ENCODE data around the gene FGF12.

FGF12 gene

GRCh38 chr3:192168202-192168601 lies 559.1 kb downstream of the FGF12 start:
- no peak overlapping the region for H2BK12ac ChIP-seq (ENCODE audit: low read length)
- H3K4me3 ChIP-seq (ENCODE audit: low read length in 2 of 2), result no peak overlapping the region
- no peak overlapping the region for H2AFZ ChIP-seq (ENCODE audit: low read length)
- DNase-seq (ENCODE audit: low spot score), result no peak
- H3K4me2 ChIP-seq (ENCODE audit: insufficient read depth, low read length, poor library complexity, severe bottlenecking), result no peak overlapping the region
- H3K79me1 ChIP-seq (ENCODE audit: low read depth, low read length), result no peaks in the 10 kb centered on the region
- no peaks in the 10 kb centered on the region for H3K27me3 ChIP-seq (ENCODE audit: control insufficient read depth in 3 of 3, insufficient read depth in 3 of 3, low read depth in 1 of 3, low read length in 3 of 3)
- no peak overlapping the region for H3K23ac ChIP-seq (ENCODE audit: low read depth, low read length, poor library complexity)
- peaks cover 4 to 19% of the 10 kb centered on the region in 2 donors for H3K4me1 ChIP-seq (ENCODE audit: control insufficient read depth in 2 of 2, insufficient read depth in 1 of 2, low read depth in 1 of 2, low read length in 2 of 2)
- no peak overlapping the region for H4K8ac ChIP-seq (ENCODE audit: low read depth, low read length)
- no peak overlapping the region for H2AK5ac ChIP-seq (ENCODE audit: low read depth, low read length)
- H3K9me3 ChIP-seq (replicated peaks in 1 of 2; ENCODE audit: control insufficient read depth in 2 of 2, insufficient read depth in 1 of 2, low read depth in 1 of 2, low read length in 2 of 2), result no peaks in the 10 kb centered on the region
- no peak overlapping the region for H2BK5ac ChIP-seq (ENCODE audit: low read length)
- H3K36me3 ChIP-seq (replicated peaks in 1 of 2; ENCODE audit: control insufficient read depth in 2 of 2, insufficient read depth in 2 of 2, low read length in 2 of 2), result no peaks in the 10 kb centered on the region
- no peak overlapping the region for H2BK15ac ChIP-seq (ENCODE audit: low read length)
- no peak overlapping the region for H3K18ac ChIP-seq (ENCODE audit: low read length)
- H4K91ac ChIP-seq (ENCODE audit: low read depth, low read length, poor library complexity), result no peak overlapping the region
- no peak overlapping the region for H3K4ac ChIP-seq (ENCODE audit: low read length)
- no peak overlapping the region for H3K27ac ChIP-seq (replicated peaks; ENCODE audit: low read length)
- H3K9ac ChIP-seq (ENCODE audit: low read depth, low read length, poor library complexity), result no peak overlapping the region
- no peak overlapping the region for H3K14ac ChIP-seq (ENCODE audit: low read length)
- no peak overlapping the region for H2BK120ac ChIP-seq (ENCODE audit: low read depth, low read length)

- Histone ChIP-seq H3K23ac (ENCODE audit: low read depth, low read length, poor library complexity) (no peak overlapping the region), H3K27me3 (ENCODE audit: control insufficient read depth in 3 of 3, insufficient read depth in 3 of 3, low read depth in 1 of 3, low read length in 3 of 3) (no peaks in the 10 kb centered on the region), H4K91ac (ENCODE audit: low read depth, low read length, poor library complexity) (no peak overlapping the region), H2AK5ac (ENCODE audit: low read depth, low read length) (no peak overlapping the region), H3K4me2 (ENCODE audit: insufficient read depth, low read length, poor library complexity, severe bottlenecking) (no peak overlapping the region), H2AFZ (ENCODE audit: low read length) (no peak overlapping the region), H3K18ac (ENCODE audit: low read length) (no peak overlapping the region), H3K4me3 (ENCODE audit: low read length in 2 of 2) (no peak overlapping the region), H3K27ac (replicated peaks; ENCODE audit: low read length) (no peak overlapping the region), H3K9me3 (replicated peaks in 1 of 2; ENCODE audit: control insufficient read depth in 2 of 2, insufficient read depth in 1 of 2, low read depth in 1 of 2, low read length in 2 of 2) (no peaks in the 10 kb centered on the region), H4K8ac (ENCODE audit: low read depth, low read length) (no peak overlapping the region), H3K9ac (ENCODE audit: low read depth, low read length, poor library complexity) (no peak overlapping the region), H2BK120ac (ENCODE audit: low read depth, low read length) (no peak overlapping the region), H2BK12ac (ENCODE audit: low read length) (no peak overlapping the region), H3K4ac (ENCODE audit: low read length) (no peak overlapping the region), H3K36me3 (replicated peaks in 1 of 2; ENCODE audit: control insufficient read depth in 2 of 2, insufficient read depth in 2 of 2, low read length in 2 of 2) (no peaks in the 10 kb centered on the region), H3K4me1 (ENCODE audit: control insufficient read depth in 2 of 2, insufficient read depth in 1 of 2, low read depth in 1 of 2, low read length in 2 of 2) (peaks cover 4 to 20% of the 10 kb centered on the region in 2 donors), H2BK15ac (ENCODE audit: low read length) (no peak overlapping the region), H3K79me1 (ENCODE audit: low read depth, low read length) (no peaks in the 10 kb centered on the region), H3K14ac (ENCODE audit: low read length) (no peak overlapping the region), H2BK5ac (ENCODE audit: low read length) (no peak overlapping the region)
- WGBS, 2 donors (ENCODE audit: extremely low coverage in 2 of 2, insufficient read length in 2 of 2, insufficient replicate concordance in 1 of 2), result no CpG with 5 or more reads among the region's 2 CpGs
- no peak for DNase-seq (ENCODE audit: low spot score)
Observed at GRCh38 chr3:192165552-192165951, 561.8 kb downstream of the FGF12 start.

- no peak overlapping the region for H2AK5ac ChIP-seq (ENCODE audit: low read depth, low read length)
- no peak for DNase-seq (ENCODE audit: low spot score)
- H3K4me3 ChIP-seq (ENCODE audit: low read length in 2 of 2), result no peak overlapping the region
- peaks cover 3 to 16% of the 10 kb centered on the region in 2 donors for H3K4me1 ChIP-seq (ENCODE audit: control insufficient read depth in 2 of 2, insufficient read depth in 1 of 2, low read depth in 1 of 2, low read length in 2 of 2)
- no peak overlapping the region for H3K27ac ChIP-seq (replicated peaks; ENCODE audit: low read length)
- H2BK15ac ChIP-seq (ENCODE audit: low read length), result no peak overlapping the region
- no peaks in the 10 kb centered on the region for H3K36me3 ChIP-seq (replicated peaks in 1 of 2; ENCODE audit: control insufficient read depth in 2 of 2, insufficient read depth in 2 of 2, low read length in 2 of 2)
- H2BK12ac ChIP-seq (ENCODE audit: low read length), result no peak overlapping the region
- no peaks in the 10 kb centered on the region for H3K79me1 ChIP-seq (ENCODE audit: low read depth, low read length)
- H2BK5ac ChIP-seq (ENCODE audit: low read length), result no peak overlapping the region
- no peak overlapping the region for H4K8ac ChIP-seq (ENCODE audit: low read depth, low read length)
- no peak overlapping the region for H3K9ac ChIP-seq (ENCODE audit: low read depth, low read length, poor library complexity)
- H3K4me2 ChIP-seq (ENCODE audit: insufficient read depth, low read length, poor library complexity, severe bottlenecking), result no peak overlapping the region
- no peaks in the 10 kb centered on the region for H3K9me3 ChIP-seq (replicated peaks in 1 of 2; ENCODE audit: control insufficient read depth in 2 of 2, insufficient read depth in 1 of 2, low read depth in 1 of 2, low read length in 2 of 2)
- WGBS, 2 donors (ENCODE audit: extremely low coverage in 2 of 2, insufficient read length in 2 of 2, insufficient replicate concordance in 1 of 2), result 100% methylated on average over 1 of the region's 1 CpG; no CpG with 5 or more reads in 1 of the 2 donors
- H3K14ac ChIP-seq (ENCODE audit: low read length), result no peak overlapping the region
- no peak overlapping the region for H2BK120ac ChIP-seq (ENCODE audit: low read depth, low read length)
- H2AFZ ChIP-seq (ENCODE audit: low read length), result no peak overlapping the region
- no peak overlapping the region for H3K18ac ChIP-seq (ENCODE audit: low read length)
- H3K4ac ChIP-seq (ENCODE audit: low read length), result no peak overlapping the region
- H3K27me3 ChIP-seq (ENCODE audit: control insufficient read depth in 3 of 3, insufficient read depth in 3 of 3, low read depth in 1 of 3, low read length in 3 of 3), result no peaks in the 10 kb centered on the region
- H4K91ac ChIP-seq (ENCODE audit: low read depth, low read length, poor library complexity), result no peak overlapping the region
- no peak overlapping the region for H3K23ac ChIP-seq (ENCODE audit: low read depth, low read length, poor library complexity)
Observed at GRCh38 chr3:192161661-192162060, 565.7 kb downstream of the FGF12 start.

GRCh38 chr3:192156382-192156781 lies 571.0 kb downstream of the FGF12 start:
- H3K36me3 ChIP-seq (replicated peaks in 1 of 2; ENCODE audit: control insufficient read depth in 2 of 2, insufficient read depth in 2 of 2, low read length in 2 of 2), result no peaks in the 10 kb centered on the region
- no peak for DNase-seq (ENCODE audit: low spot score)
- H2AK5ac ChIP-seq (ENCODE audit: low read depth, low read length), result no peak overlapping the region
- H3K4me1 ChIP-seq (ENCODE audit: control insufficient read depth in 2 of 2, insufficient read depth in 1 of 2, low read depth in 1 of 2, low read length in 2 of 2), result no peaks in the 10 kb centered on the region
- no peak overlapping the region for H2BK12ac ChIP-seq (ENCODE audit: low read length)
- WGBS, 2 donors (ENCODE audit: extremely low coverage in 2 of 2, insufficient read length in 2 of 2, insufficient replicate concordance in 1 of 2), result no CpG with 5 or more reads among the region's 1 CpG
- H3K23ac ChIP-seq (ENCODE audit: low read depth, low read length, poor library complexity), result no peak overlapping the region
- no peak overlapping the region for H4K8ac ChIP-seq (ENCODE audit: low read depth, low read length)
- no peak overlapping the region for H3K4ac ChIP-seq (ENCODE audit: low read length)
- no peak overlapping the region for H2BK15ac ChIP-seq (ENCODE audit: low read length)
- no peaks in the 10 kb centered on the region for H3K9me3 ChIP-seq (replicated peaks in 1 of 2; ENCODE audit: control insufficient read depth in 2 of 2, insufficient read depth in 1 of 2, low read depth in 1 of 2, low read length in 2 of 2)
- no peak overlapping the region for H2BK120ac ChIP-seq (ENCODE audit: low read depth, low read length)
- H3K79me1 ChIP-seq (ENCODE audit: low read depth, low read length), result no peaks in the 10 kb centered on the region
- no peak overlapping the region for H3K4me3 ChIP-seq (ENCODE audit: low read length in 2 of 2)
- H2BK5ac ChIP-seq (ENCODE audit: low read length), result no peak overlapping the region
- no peak overlapping the region for H2AFZ ChIP-seq (ENCODE audit: low read length)
- no peak overlapping the region for H4K91ac ChIP-seq (ENCODE audit: low read depth, low read length, poor library complexity)
- no peak overlapping the region for H3K9ac ChIP-seq (ENCODE audit: low read depth, low read length, poor library complexity)
- no peak overlapping the region for H3K27ac ChIP-seq (replicated peaks; ENCODE audit: low read length)
- no peak overlapping the region for H3K14ac ChIP-seq (ENCODE audit: low read length)
- no peak overlapping the region for H3K18ac ChIP-seq (ENCODE audit: low read length)
- H3K4me2 ChIP-seq (ENCODE audit: insufficient read depth, low read length, poor library complexity, severe bottlenecking), result no peak overlapping the region
- no peaks in the 10 kb centered on the region for H3K27me3 ChIP-seq (ENCODE audit: control insufficient read depth in 3 of 3, insufficient read depth in 3 of 3, low read depth in 1 of 3, low read length in 3 of 3)
